Right lobe of liver (tissue), 4 donors: ENCODE data around the gene PROK1.

Experiments used
- POLR2A ChIP-seq: fragments of 450-650 bp; IDR thresholded peaks from one replicate; pipeline ENCODE4 v1.6.1; 2017; ENCODE audit warnings: antibody characterized with exemption, mild to moderate bottlenecking
- TF ChIP-seq, protein P1 (sequence below), 4 donors: fragments of 200-600 bp in 3 of 4; fragments of 450-650 bp in 1 of 4; IDR thresholded peaks; one replicate each; pipeline versions ENCODE4 v1.5.1 to v1.8.0; 2016 to 2022; ENCODE audit warnings: antibody characterized with exemption in 4 of 4, mild to moderate bottlenecking in 2 of 4
- donor health status: DM: no; HTN: no; CAD: no.
- donor health status: DM: no; HTN: no; CAD: no.
- donor health status: DM: no; HTN: yes; CAD: no.

DNA sequence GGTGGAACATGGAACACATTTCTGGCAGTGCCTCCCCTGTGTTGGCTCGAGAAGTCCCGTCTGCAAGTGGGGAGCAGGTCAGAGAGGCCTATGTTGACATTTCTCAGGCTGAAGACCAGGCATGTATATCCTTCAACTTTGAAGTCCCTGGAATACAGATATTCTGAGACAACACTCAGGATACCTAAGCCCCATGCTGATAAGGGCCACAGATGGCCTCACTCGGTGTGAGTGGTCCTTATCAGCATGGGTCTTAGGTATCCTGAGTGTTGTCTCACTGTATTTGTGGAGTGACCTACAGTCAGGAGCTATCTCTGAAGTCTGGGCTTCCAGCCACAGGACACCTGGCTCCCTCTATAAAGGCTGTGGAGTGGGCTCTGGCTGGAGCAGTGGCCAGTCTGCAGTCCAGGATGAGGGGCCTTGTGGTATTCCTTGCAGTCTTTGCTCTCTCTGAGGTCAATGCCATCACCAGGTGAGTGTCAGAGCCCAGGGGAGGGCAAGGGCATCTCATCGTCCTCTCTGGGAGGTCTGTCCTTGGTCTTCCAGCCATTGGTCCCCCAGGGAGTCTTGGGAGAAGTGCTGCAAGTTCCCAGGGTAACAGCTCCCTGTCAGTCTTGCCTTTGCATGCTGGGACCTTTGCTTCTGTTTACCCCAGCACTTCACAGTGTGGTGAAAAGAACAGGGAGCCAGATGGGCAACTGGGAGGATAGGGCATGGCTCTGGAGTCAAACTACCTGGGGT, 29.6 kb downstream of the PROK1 start:
- TF ChIP-seq, protein P1, sequence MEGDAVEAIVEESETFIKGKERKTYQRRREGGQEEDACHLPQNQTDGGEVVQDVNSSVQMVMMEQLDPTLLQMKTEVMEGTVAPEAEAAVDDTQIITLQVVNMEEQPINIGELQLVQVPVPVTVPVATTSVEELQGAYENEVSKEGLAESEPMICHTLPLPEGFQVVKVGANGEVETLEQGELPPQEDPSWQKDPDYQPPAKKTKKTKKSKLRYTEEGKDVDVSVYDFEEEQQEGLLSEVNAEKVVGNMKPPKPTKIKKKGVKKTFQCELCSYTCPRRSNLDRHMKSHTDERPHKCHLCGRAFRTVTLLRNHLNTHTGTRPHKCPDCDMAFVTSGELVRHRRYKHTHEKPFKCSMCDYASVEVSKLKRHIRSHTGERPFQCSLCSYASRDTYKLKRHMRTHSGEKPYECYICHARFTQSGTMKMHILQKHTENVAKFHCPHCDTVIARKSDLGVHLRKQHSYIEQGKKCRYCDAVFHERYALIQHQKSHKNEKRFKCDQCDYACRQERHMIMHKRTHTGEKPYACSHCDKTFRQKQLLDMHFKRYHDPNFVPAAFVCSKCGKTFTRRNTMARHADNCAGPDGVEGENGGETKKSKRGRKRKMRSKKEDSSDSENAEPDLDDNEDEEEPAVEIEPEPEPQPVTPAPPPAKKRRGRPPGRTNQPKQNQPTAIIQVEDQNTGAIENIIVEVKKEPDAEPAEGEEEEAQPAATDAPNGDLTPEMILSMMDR (IDR thresholded peaks at IDR 0.05), result no peak
- TF ChIP-seq POLR2A, result no peak
